ENCODE results near the gene ANKRD13B.

DNA sequence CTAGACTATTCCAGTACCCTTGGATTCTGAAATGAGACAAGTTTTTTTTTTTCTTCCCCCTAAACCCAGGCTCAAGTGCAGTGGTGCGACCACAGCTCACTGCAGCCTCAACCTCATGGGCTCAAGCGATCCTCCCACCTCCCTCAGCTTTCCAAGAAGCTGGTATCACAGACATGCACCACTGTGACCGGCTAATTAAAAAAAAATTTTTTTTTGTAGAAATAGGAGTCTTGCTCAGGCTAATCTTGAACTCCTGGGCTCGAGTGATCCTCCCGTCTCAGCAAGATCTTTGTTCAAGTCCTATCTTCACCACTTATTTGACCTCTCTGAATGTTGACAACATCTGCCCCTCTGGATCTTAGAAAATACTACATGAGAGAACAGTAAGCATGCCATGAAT, 56.4 kb downstream of the ANKRD13B start:
- TF ChIP-seq, protein P1, sequence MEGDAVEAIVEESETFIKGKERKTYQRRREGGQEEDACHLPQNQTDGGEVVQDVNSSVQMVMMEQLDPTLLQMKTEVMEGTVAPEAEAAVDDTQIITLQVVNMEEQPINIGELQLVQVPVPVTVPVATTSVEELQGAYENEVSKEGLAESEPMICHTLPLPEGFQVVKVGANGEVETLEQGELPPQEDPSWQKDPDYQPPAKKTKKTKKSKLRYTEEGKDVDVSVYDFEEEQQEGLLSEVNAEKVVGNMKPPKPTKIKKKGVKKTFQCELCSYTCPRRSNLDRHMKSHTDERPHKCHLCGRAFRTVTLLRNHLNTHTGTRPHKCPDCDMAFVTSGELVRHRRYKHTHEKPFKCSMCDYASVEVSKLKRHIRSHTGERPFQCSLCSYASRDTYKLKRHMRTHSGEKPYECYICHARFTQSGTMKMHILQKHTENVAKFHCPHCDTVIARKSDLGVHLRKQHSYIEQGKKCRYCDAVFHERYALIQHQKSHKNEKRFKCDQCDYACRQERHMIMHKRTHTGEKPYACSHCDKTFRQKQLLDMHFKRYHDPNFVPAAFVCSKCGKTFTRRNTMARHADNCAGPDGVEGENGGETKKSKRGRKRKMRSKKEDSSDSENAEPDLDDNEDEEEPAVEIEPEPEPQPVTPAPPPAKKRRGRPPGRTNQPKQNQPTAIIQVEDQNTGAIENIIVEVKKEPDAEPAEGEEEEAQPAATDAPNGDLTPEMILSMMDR (IDR thresholded peaks at IDR 0.05), result no peak
- TF ChIP-seq ZFX (IDR thresholded peaks at IDR 0.05; ENCODE audit: borderline replicate concordance), result no peak
